Stimulated activated naive CD8-positive, alpha-beta T cell treated with anti-CD3 and anti-CD28 coated beads, Interleukin-15, amount 100 ng/mL, for 72 hours (primary cell): ENCODE data around the gene PDSS2.
"Not testable (repeated sequence)": the region's sequence is repeated elsewhere in the genome, so short reads cannot be mapped to it uniquely, and the experiment has no call there.

Experiments used
- ATAC-seq: fragments of 150-1000 bp; cut with Tn5 transposase; 2 replicates; pipeline ENCODE4 v1.10.0; 2021; ENCODE audit warnings: mild to moderate bottlenecking, moderate library complexity
- DNase-seq, 2 donors: peaks; one replicate each; pipeline ENCODE4 v3.0.0; 2021 to 2022
- H3K27ac Mint-ChIP-seq, 2 donors: one replicate each; pipeline ENCODE4 v1.8.0; 2022; ENCODE audit warnings: mild to moderate bottlenecking in 2 of 2, mixed read lengths in 2 of 2, moderate library complexity in 2 of 2
- H3K27me3 Mint-ChIP-seq: one replicate; pipeline ENCODE4 v1.8.0; 2022; ENCODE audit warnings: mixed read lengths
- H3K4me1 Mint-ChIP-seq: one replicate; pipeline ENCODE4 v1.8.0; 2022; ENCODE audit warnings: mild to moderate bottlenecking, mixed read lengths
- H3K4me3 Mint-ChIP-seq, 2 donors: one replicate each; pipeline ENCODE4 v1.8.0; 2022; ENCODE audit warnings: mild to moderate bottlenecking in 2 of 2, mixed read lengths in 2 of 2, moderate library complexity in 1 of 2
- H3K9me3 Mint-ChIP-seq, 2 donors: one replicate each; pipeline ENCODE4 v1.8.0; 2022; ENCODE audit warnings: mixed read lengths in 2 of 2

PDSS2 gene

DNA sequence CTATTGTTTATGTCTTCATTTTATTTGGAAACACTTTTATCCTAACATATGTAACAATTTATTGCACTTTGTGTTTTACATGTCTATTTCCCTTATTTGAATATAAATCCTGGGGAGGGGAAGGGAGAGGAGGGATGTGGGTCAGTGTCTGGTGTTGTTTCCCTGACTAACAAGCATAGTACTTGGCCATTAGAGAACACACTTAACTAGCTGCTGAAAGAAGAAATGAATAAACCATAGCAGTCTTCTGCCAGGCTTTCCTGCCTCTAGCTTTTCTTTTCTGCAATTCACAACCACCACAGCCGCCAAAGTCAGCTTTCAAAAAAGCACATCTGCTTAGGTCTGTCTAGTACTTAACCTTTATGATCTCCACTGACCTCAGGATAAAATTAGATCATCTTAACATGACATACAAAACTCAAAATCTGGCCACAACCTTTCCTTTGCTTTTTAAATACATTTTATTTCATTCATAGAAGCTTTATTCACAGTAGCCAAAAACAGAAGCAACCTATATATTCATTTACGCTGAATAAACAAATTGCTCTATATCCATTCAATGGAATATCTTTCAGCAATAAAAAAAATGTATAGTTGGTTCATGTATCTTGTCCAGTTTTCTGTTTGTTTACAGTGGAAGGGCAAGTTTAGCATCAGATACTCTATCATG is 16.3 kb downstream of the PDSS2 start:
- H3K9me3 Mint-ChIP-seq = peaks cover 4 to 7% of the 10 kb centered on the region in 2 donors
- H3K27me3 Mint-ChIP-seq = no peaks in the 10 kb centered on the region
- ATAC-seq (no peak), DNase-seq (no peak)
- no peak overlapping the region for H3K4me3 Mint-ChIP-seq
- H3K4me1 Mint-ChIP-seq = peaks cover 22% of the 10 kb centered on the region
- H3K27ac Mint-ChIP-seq = no peak overlapping the region

DNA sequence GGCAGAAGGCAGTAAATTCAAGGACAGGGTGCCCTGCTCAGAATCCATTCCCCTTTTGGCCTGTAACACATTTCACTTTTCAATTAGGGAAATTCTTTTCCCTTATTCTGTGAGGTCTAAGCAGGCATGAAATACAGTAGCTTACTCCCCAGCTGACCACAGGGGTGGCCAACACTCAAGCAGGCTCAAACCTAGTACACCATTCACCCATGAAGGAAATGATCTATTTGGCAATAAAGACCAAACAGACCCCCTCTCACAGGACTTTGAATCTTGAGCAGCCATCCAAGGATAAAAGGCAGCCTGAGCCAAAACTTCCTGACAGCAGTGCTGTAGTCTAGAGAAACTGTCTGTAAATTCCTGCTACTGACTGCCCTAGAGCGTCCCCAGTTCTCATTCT is 17.7 kb downstream of the PDSS2 start:
- no peak for ATAC-seq
- peaks cover 28% of the 10 kb centered on the region for H3K4me1 Mint-ChIP-seq

DNA sequence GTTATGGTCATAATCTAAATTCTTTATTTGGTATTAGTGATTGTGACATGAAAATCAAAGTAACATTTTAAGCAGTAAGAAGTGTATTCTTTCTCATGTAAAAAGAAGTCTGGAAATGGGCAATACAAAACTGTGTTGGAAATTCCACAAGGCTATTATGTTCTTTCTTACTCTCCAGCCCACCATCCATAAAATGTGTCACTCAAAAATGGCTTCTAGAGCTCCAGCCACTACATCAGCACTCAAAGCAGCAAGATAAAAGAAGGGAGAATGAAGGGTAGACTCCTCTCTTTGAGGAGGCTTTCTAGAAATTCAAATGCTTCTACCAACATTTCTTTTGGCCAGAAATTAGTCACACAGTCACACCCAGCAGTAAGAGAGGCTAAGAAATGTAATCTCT is 18.4 kb downstream of the PDSS2 start:
- Mint-ChIP-seq H3K9me3 (no peaks in the 10 kb centered on the region), H3K27ac (no peak overlapping the region), H3K4me1 (peaks cover 28% of the 10 kb centered on the region), H3K4me3 (no peak overlapping the region), H3K27me3 (no peaks in the 10 kb centered on the region)
- ATAC-seq (no peak), DNase-seq (no peak)

More for the DNA sequence above, 17.7 kb downstream of the PDSS2 start:
- Mint-ChIP-seq H3K4me3 (no peak overlapping the region), H3K27me3 (no peaks in the 10 kb centered on the region), H3K9me3 (peaks cover 0 to 2% of the 10 kb centered on the region in 2 donors), H3K27ac (no peak overlapping the region)
- no peak for DNase-seq

DNA sequence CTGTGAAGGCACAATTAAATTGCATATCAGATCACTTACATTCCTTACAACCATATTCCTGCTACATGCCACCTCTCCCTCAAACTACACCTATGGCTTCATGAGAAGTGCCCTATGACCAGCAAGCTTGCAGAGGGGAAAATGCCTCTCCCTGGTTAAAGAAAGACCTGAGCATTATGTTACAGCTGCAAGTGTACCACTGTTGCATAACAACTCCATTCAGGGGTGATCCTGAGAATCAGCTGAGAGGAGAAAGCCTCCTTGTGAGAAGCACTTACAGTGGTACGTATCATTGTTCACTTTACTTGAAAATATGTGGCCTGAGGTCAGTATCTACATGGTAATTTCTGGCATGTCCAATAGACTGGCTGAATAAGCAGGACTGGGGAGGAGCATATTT is 20.0 kb downstream of the PDSS2 start:
- no peak for DNase-seq
- peaks cover 28% of the 10 kb centered on the region for H3K4me1 Mint-ChIP-seq
- no peak overlapping the region for H3K4me3 Mint-ChIP-seq
- H3K27ac Mint-ChIP-seq = no peak overlapping the region
- H3K27me3 Mint-ChIP-seq = no peaks in the 10 kb centered on the region
- ATAC-seq = no peak
- no peaks in the 10 kb centered on the region for H3K9me3 Mint-ChIP-seq

DNA sequence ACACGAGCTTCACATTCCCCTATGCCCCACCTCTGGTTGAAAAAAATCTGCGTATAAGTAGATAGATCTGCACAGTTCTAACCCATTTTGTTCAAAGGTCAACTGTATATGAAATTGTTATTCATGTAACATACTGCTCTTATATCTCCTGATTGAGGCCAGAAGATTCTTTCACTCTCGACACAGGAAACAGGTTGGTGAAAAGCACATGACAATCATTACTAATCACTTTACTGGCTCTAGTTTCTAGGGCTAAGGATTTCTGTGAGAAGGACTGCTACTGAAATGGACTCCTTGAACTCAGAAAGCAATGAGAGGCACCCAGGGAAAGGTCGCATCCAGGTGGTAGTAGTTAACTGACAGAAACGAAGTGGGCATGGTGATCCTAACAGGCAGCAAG is 21.7 kb downstream of the PDSS2 start:
- ATAC-seq = no peak
- H3K27me3 Mint-ChIP-seq = no peaks in the 10 kb centered on the region
- H3K27ac Mint-ChIP-seq = peak overlapping the region in 1 of 2 donors; percentile 61
- peaks cover 0 to 8% of the 10 kb centered on the region in 2 donors for H3K9me3 Mint-ChIP-seq
- H3K4me1 Mint-ChIP-seq = peaks cover 29% of the 10 kb centered on the region
- H3K4me3 Mint-ChIP-seq = no peak overlapping the region
- no peak for DNase-seq

DNA sequence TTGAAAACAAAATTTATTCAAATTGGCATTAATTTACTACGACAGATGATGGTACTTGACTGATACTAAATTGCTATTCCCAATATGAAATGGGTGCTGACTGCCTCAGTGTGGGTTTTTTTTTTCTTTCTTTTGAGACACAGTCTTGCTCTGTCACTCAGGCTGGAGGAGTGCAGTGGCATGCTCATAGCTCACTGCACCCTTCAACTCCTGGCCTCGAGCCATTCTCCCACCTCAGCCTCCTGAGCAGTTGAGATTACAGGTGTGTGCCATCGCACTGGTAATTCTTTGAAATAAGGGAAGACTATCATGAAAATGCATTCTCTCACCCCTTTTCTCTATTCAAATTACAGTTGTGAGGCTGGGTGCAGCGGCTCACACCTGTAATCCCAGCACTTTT is 22.5 kb downstream of the PDSS2 start:
- ATAC-seq (no peak), DNase-seq (no peak)
- no peak overlapping the region for H3K27ac Mint-ChIP-seq
- H3K9me3 Mint-ChIP-seq = peaks cover 0 to 8% of the 10 kb centered on the region in 2 donors
- no peak overlapping the region for H3K4me3 Mint-ChIP-seq
- no peaks in the 10 kb centered on the region for H3K27me3 Mint-ChIP-seq
- H3K4me1 Mint-ChIP-seq = peaks cover 29% of the 10 kb centered on the region

DNA sequence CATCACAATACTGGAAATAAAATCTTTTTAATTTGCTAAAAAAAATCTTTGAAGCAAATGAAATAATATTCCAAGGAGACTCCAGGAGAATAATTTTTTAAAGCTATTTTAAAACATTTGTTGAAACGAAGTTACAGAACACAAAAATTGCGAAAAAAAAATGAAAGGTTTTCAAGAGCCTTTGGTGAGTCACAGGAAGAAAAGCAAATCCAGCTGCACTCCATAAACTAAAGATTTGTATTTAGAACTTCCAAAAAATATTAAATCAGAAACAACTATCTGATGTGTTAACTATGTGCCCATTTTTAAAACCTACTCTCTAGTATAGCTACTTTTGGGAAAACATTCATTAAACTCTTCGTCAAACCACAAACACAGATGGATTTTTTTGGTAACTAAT is 23.6 kb downstream of the PDSS2 start:
- DNase-seq (no peak), ATAC-seq (no peak)
- Mint-ChIP-seq H3K27ac (no peak overlapping the region), H3K9me3 (peaks cover 0 to 8% of the 10 kb centered on the region in 2 donors), H3K4me3 (no peak overlapping the region), H3K27me3 (no peaks in the 10 kb centered on the region), H3K4me1 (peaks cover 19% of the 10 kb centered on the region)

DNA sequence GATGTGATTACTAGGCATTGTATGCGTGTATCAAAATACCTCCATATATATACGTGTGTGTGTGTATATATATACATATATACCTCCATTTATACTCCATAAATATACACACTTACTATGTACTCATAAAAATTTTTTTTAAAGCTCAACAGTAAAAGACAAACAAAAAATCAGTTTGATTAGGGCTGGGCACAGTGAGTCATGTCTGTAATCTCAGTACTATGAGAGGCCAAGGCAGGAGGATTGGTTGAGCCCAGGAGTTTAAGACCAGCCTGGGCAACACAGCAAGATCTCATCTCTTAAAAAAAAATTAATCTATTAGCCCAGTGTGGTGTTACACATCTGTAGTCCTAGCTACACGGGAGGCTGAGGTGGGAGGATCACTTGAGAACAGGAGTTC is 24.6 kb downstream of the PDSS2 start:
- H3K27me3 Mint-ChIP-seq = no peaks in the 10 kb centered on the region
- H3K27ac Mint-ChIP-seq = no peak overlapping the region
- DNase-seq = no peak
- no peak overlapping the region for H3K4me3 Mint-ChIP-seq
- ATAC-seq = no peak
- H3K4me1 Mint-ChIP-seq = peaks cover 13% of the 10 kb centered on the region
- peaks cover 0 to 8% of the 10 kb centered on the region in 2 donors for H3K9me3 Mint-ChIP-seq

DNA sequence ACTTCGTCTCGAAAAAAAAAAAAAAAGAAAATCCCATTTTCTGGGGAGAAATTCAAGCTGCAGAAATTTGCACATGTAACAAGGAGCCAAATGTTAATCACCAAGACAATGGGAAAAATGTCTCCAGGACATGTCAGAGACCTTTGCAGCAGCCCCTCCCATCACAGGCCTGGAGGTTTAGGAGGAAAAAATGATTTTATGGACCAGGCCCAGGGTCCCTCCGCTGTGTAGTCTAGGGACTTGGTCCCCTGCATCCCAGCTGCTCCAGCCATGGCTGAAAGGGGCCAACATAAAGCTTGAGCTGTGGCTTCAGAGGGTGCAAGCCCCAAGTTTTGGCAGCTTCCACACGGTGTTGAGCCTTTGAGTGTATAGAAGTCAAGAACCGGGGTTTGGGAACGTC is 33.4 kb downstream of the PDSS2 start:
- ATAC-seq = not testable (repeated sequence)

DNA sequence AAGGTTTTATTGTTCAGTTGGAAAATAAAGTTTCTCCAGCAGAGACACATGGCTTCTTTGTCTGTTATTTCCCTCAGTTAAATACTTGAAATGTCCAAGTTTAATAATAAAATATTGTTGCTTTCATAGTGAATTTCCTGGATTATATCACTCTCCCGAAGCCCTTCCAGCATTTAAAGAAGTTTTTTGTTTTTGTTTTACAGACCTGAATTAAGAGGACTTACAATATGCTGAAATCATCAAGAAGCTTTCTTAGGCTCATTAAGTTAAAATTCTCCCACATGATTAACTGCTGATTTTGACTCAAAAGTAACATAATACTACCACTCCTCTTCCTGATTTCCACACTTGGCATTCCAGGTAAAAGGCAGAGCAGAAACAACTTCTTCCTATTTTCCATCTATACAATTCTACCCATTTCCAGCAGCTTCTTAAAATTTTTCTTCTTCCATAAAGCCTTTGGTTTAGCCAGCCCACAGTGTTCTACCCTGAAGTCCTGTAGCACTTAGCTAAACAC is 35.8 kb downstream of the PDSS2 start:
- Mint-ChIP-seq H3K27me3 (no peaks in the 10 kb centered on the region), H3K4me1 (no peaks in the 10 kb centered on the region), H3K4me3 (no peak overlapping the region), H3K9me3 (peaks cover 20 to 25% of the 10 kb centered on the region in 2 donors), H3K27ac (no peak overlapping the region)
- ATAC-seq = no peak
- no peak for DNase-seq

More for the DNA sequence above, 33.4 kb downstream of the PDSS2 start:
- not testable (repeated sequence) for H3K27ac Mint-ChIP-seq, H3K27me3 Mint-ChIP-seq, DNase-seq, H3K4me1 Mint-ChIP-seq, H3K4me3 Mint-ChIP-seq
- peaks cover 26 to 32% of the 10 kb centered on the region in 2 donors for H3K9me3 Mint-ChIP-seq

DNA sequence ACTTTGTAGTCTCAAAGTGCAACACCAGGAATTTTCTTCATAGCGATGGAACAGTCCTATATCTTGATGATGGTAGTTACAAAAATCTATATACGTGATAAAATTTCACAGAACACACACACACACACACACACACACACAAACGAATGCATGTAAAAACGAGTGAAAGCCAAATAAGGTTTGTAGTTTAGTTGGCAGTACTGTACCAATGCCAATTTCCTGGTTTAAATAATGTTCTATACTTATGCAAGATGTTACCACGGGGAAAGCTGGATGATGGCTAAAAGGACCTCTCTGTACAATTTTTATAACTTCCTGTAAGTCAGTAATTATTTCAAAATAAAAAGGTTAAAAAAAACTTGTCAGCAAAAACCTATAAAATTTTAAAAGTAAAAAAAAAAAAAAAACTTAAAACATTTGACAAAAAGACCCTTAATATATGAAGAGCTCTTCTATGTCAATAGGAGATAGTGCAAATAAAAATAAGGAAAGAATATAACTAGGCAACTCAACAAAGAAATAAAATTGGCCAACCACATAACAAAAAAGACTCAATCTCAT is 37.6 kb downstream of the PDSS2 start:
- H3K27ac Mint-ChIP-seq = no peak overlapping the region
- no peaks in the 10 kb centered on the region for H3K4me1 Mint-ChIP-seq
- H3K9me3 Mint-ChIP-seq = peaks cover 13 to 20% of the 10 kb centered on the region in 2 donors
- DNase-seq (no peak), ATAC-seq (no peak)
- H3K27me3 Mint-ChIP-seq = no peaks in the 10 kb centered on the region
- no peak overlapping the region for H3K4me3 Mint-ChIP-seq

DNA sequence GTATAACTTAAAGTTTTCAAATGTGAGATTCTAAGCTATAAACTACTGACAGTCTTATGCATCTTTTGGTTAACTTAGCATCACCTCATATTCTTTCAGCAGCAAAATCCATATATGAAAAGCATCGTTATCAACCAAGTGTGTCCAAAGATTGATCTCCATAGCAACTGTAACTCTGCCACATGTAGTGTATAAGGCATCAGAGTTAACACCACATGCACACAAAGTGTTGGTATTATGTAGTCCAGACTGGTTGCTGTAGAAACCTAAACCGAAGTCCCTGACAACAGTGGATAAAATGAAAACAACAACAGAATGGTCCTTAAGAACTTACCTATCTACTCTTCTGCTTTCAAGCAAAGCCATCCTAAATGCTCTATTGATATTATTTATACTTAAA is 39.6 kb downstream of the PDSS2 start:
- Mint-ChIP-seq H3K27me3 (no peaks in the 10 kb centered on the region), H3K4me3 (no peak overlapping the region), H3K27ac (no peak overlapping the region), H3K4me1 (no peaks in the 10 kb centered on the region), H3K9me3 (peaks cover 0 to 3% of the 10 kb centered on the region in 2 donors)
- DNase-seq (no peak), ATAC-seq (no peak)

DNA sequence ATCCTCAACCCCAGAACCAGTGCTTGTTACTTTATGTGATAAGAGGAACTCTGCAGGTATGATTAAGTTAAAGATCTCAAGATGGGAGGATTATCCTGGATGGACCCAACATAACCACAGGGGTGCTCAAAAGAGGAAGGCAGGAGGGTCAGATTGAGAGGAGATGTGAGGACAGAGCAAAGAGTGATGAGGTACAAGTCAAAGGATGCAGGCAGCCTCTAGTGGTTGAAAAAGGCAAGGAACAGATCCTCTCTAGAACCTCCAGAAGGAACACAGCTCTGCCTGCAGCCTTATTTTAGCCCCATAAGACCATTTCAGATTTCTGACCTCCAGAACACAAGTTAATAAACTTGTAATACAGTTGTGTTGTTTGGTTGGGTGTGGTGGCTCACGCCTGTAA is 41.2 kb downstream of the PDSS2 start:
- Mint-ChIP-seq H3K9me3 (no peaks in the 10 kb centered on the region), H3K4me1 (no peaks in the 10 kb centered on the region), H3K4me3 (no peak overlapping the region), H3K27ac (no peak overlapping the region), H3K27me3 (no peaks in the 10 kb centered on the region)
- no peak for DNase-seq
- ATAC-seq = no peak

DNA sequence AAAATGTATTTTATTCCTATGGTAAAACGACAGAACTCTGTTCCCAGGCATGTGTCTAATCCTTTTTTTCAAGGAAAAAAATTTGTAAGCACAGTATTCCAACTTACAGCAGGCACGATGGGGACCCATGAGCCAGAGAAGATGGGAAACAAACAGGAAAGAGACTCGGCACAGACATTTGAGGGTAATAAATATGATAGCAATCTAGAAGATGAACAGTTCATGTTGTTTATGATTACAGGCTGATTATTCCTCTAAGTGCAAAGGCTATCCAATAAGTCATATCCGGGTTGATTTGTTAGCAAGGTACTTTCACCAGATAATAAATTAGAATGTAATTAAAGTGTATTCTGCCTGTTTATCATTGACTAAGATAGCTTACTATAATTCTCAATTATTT is 43.2 kb downstream of the PDSS2 start:
- H3K27me3 Mint-ChIP-seq = no peaks in the 10 kb centered on the region
- no peaks in the 10 kb centered on the region for H3K9me3 Mint-ChIP-seq
- no peaks in the 10 kb centered on the region for H3K4me1 Mint-ChIP-seq
- H3K27ac Mint-ChIP-seq = no peak overlapping the region
- no peak for DNase-seq
- no peak overlapping the region for H3K4me3 Mint-ChIP-seq
- no peak for ATAC-seq

DNA sequence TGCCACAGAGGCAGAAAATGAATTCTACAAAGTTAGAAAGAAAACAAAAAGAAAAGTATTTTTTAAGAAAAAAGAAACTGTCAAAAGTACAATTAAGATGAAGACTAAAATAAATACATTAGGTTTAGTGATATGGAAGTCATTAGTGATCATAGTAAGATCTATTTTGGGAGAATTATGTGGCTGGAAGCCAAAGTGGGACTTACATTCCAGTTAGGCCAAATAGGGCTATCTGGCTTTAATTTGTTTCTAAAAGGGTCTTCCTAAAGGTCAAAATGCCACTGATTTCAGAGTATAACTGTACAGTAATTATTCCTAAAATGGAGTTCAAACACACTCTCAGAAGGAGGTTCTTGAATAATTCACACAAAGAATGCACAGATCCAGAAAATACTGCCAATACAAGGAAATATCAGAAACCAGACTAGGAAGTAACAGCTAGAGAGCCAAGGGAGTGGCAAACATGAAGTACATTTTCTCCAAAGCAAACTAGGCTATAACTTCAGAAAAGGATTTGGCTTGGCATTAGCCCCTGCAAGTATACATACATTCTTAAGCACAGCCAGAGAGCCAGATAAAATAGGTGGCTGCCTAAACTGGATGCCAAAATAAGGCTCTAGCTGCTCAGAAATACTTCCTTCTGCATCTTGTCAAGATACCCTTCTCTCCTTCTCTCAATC is 45.3 kb downstream of the PDSS2 start:
- Mint-ChIP-seq H3K9me3 (no peaks in the 10 kb centered on the region), H3K27ac (peak overlapping the region in 1 of 2 donors; percentile 85), H3K4me3 (no peak overlapping the region), H3K4me1 (no peaks in the 10 kb centered on the region), H3K27me3 (no peaks in the 10 kb centered on the region)
- no peak for DNase-seq
- ATAC-seq = no peak

DNA sequence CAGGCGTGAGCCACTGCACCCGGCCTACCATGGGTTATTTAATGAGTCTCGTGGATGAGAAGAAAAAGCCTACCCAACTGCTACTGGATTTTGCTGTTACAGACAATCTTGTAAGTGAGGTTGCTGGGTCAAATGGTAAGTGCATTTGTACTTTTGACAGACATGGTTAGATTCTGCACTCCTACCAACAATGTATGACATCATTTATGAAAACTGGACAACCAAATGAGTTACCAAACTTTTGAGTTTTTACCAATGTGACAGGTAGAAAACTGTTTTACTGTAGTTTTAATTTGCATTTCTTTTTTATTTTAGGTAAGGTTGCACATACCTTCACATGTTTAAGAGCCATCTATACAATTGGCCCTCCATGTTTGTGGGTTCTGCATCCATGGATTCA is 48.2 kb downstream of the PDSS2 start:
- Mint-ChIP-seq H3K9me3 (peaks cover 7 to 10% of the 10 kb centered on the region in 2 donors), H3K4me1 (no peaks in the 10 kb centered on the region), H3K27me3 (no peaks in the 10 kb centered on the region), H3K4me3 (no peak overlapping the region), H3K27ac (no peak overlapping the region)
- no peak for ATAC-seq
- DNase-seq = no peak
